LoVo (cell line): ENCODE measurements around the gene SH3GLB1.
"Not testable (repeated sequence)": the region's sequence is repeated elsewhere in the genome, so short reads cannot be mapped to it uniquely, and the experiment has no call there.

ENCODE experiments used
- DNase-seq: peaks from one replicate; pipeline ENCODE4 v3.0.0-alpha.2; 2016; ENCODE audit warnings: low spot score

The SH3GLB1 gene

GRCh38 chr1:86704458-86704971, at the start of gene SH3GLB1:
TSS of gene SH3GLB1 (plus strand) at chr1:86704576. CDS start at chr1:86704900, 324 bp downstream.
- DNase-seq: peak; percentile 89

DNA sequence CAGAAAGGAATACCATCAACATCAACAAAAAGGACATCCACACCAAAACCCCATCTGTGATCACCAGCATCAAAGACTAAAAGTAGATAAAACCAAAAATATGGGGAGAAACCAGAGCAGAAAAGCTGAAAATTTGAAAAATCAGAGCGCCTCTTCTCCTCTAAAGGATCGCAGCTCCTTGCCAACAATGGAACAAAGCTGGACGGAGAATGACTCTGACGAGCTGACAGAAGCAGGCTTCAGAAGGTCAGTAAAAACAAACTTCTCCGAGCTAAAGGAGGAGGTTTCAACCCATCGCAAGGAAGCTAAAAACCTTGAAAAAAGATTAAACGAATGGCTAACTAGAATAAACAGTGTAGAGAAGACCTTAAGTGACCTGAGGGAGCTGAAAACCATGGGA, 46.0 kb upstream of the SH3GLB1 start:
- DNase-seq: not testable (repeated sequence)

- no peak for DNase-seq
These were observed 38.0 kb upstream of the SH3GLB1 start for GRCh38 chr1:86666368-86666767.

- DNase-seq: peak; percentile 24
These were observed 16.8 kb upstream of the SH3GLB1 start for GRCh38 chr1:86687595-86687994.

- no peak for DNase-seq
These were observed 11.7 kb upstream of the SH3GLB1 start for GRCh38 chr1:86692641-86693040.

- peak; percentile 20 for DNase-seq
These were observed 9.0 kb upstream of the SH3GLB1 start for GRCh38 chr1:86695400-86695799.

- no peak for DNase-seq
These were observed 7.9 kb upstream of the SH3GLB1 start for GRCh38 chr1:86696522-86696921.

DNA sequence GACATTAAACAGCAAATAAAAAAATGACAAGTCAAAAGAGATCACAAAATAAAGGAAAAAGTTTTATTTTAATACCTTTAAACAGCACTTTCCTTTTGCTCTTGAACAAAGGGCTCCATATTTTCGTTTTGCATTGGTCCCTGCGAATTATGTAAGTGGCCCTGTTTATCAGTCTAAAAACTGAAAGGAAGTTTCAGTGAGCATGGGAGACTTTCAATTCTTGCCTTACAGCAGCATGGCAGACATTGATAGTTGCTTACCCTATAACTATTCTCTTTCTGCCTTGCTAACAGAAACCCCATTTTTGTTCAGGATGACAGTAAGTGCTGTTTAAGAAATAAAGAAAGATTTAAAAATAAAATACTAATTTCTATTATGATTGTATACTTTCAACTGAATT, 5.2 kb upstream of the SH3GLB1 start:
- DNase-seq: no peak

GRCh38 chr1:86701731-86702130, 2.6 kb upstream of the SH3GLB1 start:
- DNase-seq: no peak

- DNase-seq: not testable (repeated sequence)
These were observed 1.4 kb upstream of the SH3GLB1 start for GRCh38 chr1:86702954-86703494.

- DNase-seq: no peak
These were observed 499 bp upstream of the SH3GLB1 start for GRCh38 chr1:86703696-86704457.

DNA sequence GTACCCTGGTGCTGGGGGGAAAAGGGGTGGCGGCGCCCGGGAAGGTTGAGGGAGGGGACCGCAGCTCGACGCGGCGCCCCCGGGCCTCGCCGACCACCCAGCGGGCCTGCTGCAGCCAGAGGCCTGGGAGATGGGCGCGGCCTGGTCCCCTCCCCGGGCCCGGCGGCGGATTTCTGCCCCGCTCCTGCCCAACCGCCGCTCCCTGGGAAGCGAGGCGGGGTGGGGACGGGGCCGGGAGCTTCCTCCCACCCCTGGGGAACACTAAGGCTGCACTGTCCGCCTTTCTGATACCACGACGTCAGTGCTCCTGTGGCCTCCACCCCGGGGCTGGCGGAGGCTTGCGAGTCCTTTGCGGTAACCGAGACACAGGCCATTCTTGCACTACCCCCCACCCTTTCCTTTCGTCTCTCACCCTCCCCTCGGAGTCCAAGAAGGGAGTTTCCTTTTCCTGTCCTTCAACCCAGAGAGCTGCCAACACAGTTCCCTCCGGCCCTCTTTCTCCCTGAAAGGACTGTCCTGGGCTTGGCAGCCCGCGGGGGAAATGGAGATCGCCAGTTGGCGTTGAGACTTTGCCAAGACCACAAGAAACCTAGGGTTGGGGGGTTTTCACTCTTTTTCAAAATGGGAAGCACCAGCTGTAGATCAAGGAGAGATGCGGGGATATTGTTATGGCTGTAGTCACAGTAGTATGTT, 742 bp downstream of the SH3GLB1 start:
- DNase-seq: peak; percentile 37

DNA sequence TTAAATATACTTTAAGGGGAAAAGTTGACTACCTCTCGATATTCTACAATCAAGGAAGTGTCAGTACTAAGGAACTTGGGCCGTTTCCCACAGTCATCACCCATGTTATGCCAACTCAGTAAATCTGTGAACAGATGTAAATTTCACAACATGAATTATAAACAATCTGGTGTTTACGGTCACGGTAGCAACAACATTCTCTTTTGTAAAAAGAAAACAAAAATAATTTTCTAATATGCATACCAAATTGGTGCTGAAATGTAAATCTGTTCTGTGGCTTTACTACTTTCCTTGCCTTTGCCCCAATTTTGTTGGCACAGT, 1.2 kb downstream of the SH3GLB1 start:
- DNase-seq: no peak

- no peak for DNase-seq
These were observed 1.8 kb downstream of the SH3GLB1 start for GRCh38 chr1:86706018-86706635.

DNA sequence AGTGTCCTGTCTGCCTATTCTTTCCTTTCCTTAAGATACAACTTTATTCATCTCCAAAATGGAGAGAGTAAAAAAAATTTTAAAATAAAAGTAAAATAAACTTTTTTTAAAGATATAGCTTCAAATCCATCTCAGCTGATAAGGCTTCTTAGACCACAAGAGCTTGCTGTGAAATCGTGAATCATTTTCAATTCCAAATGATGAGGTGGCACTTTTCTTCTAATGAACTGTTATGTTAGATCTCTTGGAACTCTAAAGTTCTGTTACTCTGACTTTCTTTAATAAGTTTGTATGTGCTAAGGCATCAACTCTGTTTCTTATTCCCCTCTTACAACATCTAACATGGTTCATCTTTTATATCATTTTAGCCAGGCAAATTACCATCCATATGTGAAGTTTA, 4.5 kb downstream of the SH3GLB1 start:
- no peak for DNase-seq

DNA sequence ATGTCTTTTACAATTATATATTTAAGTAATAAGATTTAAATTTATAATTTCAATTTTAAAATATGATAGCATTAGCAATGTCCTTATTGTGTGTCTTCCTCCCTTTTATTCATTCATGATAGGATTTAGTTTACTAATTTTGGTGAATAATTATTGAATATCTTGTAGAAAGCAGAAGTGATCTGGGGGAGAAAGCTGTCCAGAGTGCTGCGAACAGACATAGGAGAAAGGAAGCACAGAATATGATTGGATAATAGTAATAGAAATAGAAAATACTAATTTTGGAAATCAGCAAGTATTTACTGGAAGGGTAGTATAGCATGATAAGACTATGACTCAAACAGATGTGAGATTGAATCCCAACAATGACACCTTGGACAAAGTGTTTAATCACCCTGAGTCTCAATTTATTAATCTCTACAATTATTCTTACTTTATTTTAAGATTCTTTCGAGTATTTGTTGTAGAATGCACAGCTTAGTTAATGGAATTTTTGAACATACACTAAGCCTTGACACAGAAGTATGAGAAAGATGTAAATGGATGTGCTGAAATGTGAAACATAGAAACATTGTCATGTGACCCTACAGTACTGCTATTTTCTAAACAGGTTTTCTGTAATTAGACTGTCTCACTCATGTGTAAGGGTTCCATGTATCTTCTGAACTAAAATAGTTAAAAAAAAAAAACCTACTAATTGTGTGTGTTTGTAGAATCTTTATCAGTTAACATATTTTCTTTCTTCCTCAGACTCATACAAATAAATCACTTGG, 7.9 kb downstream of the SH3GLB1 start:
- no peak for DNase-seq

GRCh38 chr1:86713477-86713876, 9.1 kb downstream of the SH3GLB1 start:
- no peak for DNase-seq

- no peak for DNase-seq
These were observed 9.8 kb downstream of the SH3GLB1 start for GRCh38 chr1:86714159-86714558.

- no peak for DNase-seq
These were observed 10.3 kb downstream of the SH3GLB1 start for GRCh38 chr1:86714561-86715244.

DNA sequence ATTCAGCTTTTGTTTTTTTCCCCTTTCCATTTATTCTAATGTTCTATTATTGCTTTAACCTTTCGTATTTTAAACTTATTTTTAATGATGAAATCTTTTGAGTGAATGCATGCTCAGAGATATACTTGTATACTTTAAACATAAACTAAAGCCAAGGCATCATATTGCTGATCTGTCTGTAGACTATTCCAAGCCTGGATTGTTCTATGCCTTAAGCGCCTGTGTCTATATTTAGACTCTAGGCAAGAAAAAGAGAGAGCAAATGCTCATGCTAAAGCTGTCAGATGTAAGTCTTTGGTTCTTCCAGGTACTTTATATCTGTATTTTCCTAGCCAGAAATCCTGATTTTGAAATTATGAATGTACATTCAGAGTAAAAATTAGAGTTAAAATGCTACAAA, 14.4 kb downstream of the SH3GLB1 start:
- DNase-seq: no peak

- DNase-seq: no peak
These were observed 27.0 kb downstream of the SH3GLB1 start for GRCh38 chr1:86731416-86731815.
